K562 (cell line): ENCODE results near the gene SPTBN4. TPM values are rescaled to one million over a fixed set of nuclear protein-coding genes. Genes with fewer than 3 reads are reported as not detected.
A peak's percentile ranks its signal among the peaks of the same experiment; 100 is the strongest.
"Not testable (repeated sequence)": the region's sequence is repeated elsewhere in the genome, so short reads cannot be mapped to it uniquely, and the experiment has no call there.

Experiments used
- ATAC-seq: fragments of 200-7000 bp; cut with Tn5 transposase; 3 replicates; pipeline ENCODE4 v1.9.1; 2020; ENCODE audit warnings: moderate library complexity
- BruUV-seq: library from RNA; stranded (reverse); fragments of 400-500 nt; replicated peaks from 2 replicates; lab custom pipeline; 2021; lab: Mats Ljungman, UMichigan
- CTCF ChIA-PET: fragments of 300-600 bp; formaldehyde crosslinking; extraction: SDS; loops from one replicate; lab custom pipeline; 2021; ENCODE audit warnings: low intra/inter-chr PET ratio; lab: Yijun Ruan, JAX
- POLR2A ChIA-PET: fragments of 300-600, 350-650 bp; sonication (Branson Sonifier 250); formaldehyde crosslinking; extraction: SDS; loops from one replicate; lab custom pipeline; 2021; ENCODE audit warnings: antibody characterized with exemption, inconsistent platforms; lab: Yijun Ruan, JAX
- DNase-seq, 4 experiments: peaks; one replicate each; pipeline versions ENCODE4 v3.0.0 to v3.0.0-alpha.2; 2011 to 2018; ENCODE audit warnings: low spot score in 3 of 4, mixed read lengths in 3 of 4; ENCODE audit errors: extremely low read depth in 1 of 4
- FAIRE-seq: peaks from 2 replicates; lab custom pipeline; 2011; peaks lifted over from hg19 to GRCh38; lab: Jason Lieb, UNC
- H2AFZ ChIP-seq: 2 replicates; pipeline ENCODE4 v1.6.0; 2011; ENCODE audit warnings: low read depth, low read length, control low read depth, inconsistent platforms
- H3K27ac ChIP-seq: fragments of 200-600 bp; 3 replicates; pipeline ENCODE4 v1.8.0; 2011; ENCODE audit warnings: low read depth, mild to moderate bottlenecking, control low read depth, inconsistent platforms, low read length, moderate library complexity, mixed read lengths; ENCODE audit errors: extremely low read depth
- H3K27me3 ChIP-seq, 2 experiments: fragments of 300-600 bp in 1 of 2; 2 replicates in 1 of 2; 3 replicates in 1 of 2; pipeline versions ENCODE4 v1.6.0 to v1.8.0; 2011; ENCODE audit warnings: inconsistent platforms in 2 of 2, low read length in 2 of 2, mild to moderate bottlenecking in 1 of 2, mixed read lengths in 1 of 2, moderate library complexity in 1 of 2; ENCODE audit not compliant: control insufficient read depth in 2 of 2, insufficient read depth in 2 of 2
- H3K36me3 ChIP-seq: fragments of 300-600 bp; 3 replicates; pipeline ENCODE4 v1.8.0; 2011; ENCODE audit warnings: mild to moderate bottlenecking, low read length, inconsistent platforms; ENCODE audit not compliant: control insufficient read depth, insufficient read depth
- H3K4me1 ChIP-seq, 2 experiments: fragments of 200-600 bp in 1 of 2; replicated peaks in 1 of 2; 2 replicates in 1 of 2; 3 replicates in 1 of 2; pipeline versions ENCODE4 v1.5.1 to v1.8.0; 2011; ENCODE audit warnings: inconsistent platforms in 2 of 2, low read length in 2 of 2, mild to moderate bottlenecking in 1 of 2, mixed read lengths in 1 of 2, moderate library complexity in 1 of 2; ENCODE audit not compliant: control insufficient read depth in 2 of 2, insufficient read depth in 2 of 2
- H3K4me2 ChIP-seq: 2 replicates; pipeline ENCODE4 v1.6.1; 2011; ENCODE audit warnings: low read length, control low read depth, inconsistent platforms, mixed read lengths; ENCODE audit not compliant: insufficient read depth
- H3K4me3 ChIP-seq: fragments of 200-600 bp; sonication (generic), shearing (Covaris generic); 2 replicates; pipeline ENCODE4 v1.5.1; 2016; ENCODE audit warnings: control low read depth, inconsistent platforms
- H3K79me2 ChIP-seq: fragments of 200-600 bp; 3 replicates; pipeline ENCODE4 v1.8.0; 2011; ENCODE audit warnings: low read length, inconsistent platforms; ENCODE audit not compliant: control insufficient read depth, insufficient read depth
- H3K9ac ChIP-seq, 2 experiments: 2 replicates each; pipeline versions ENCODE4 v1.6.0 to v1.6.1; 2011; ENCODE audit warnings: low read depth in 2 of 2, low read length in 2 of 2, control low read depth in 1 of 2, inconsistent platforms in 1 of 2, mild to moderate bottlenecking in 1 of 2, mixed read lengths in 1 of 2; ENCODE audit not compliant: insufficient read depth in 1 of 2
- H3K9me1 ChIP-seq: one replicate; pipeline ENCODE4 v1.6.0; 2011; ENCODE audit warnings: inconsistent platforms, mild to moderate bottlenecking, low read length, moderate library complexity; ENCODE audit not compliant: control insufficient read depth, insufficient read depth
- H3K9me3 ChIP-seq: replicated peaks from 2 replicates; pipeline ENCODE4 v1.5.1; 2011; ENCODE audit warnings: low read depth, low read length, inconsistent platforms; ENCODE audit not compliant: control insufficient read depth, insufficient read depth
- H4K20me1 ChIP-seq: replicated peaks from 2 replicates; pipeline ENCODE4 v1.6.1; 2011; ENCODE audit warnings: low read length, inconsistent platforms, mixed read lengths; ENCODE audit not compliant: control insufficient read depth, insufficient read depth
- CBFA2T3 ChIP-seq: fragments of 450-650 bp; IDR thresholded peaks from 2 replicates; pipeline ENCODE4 v1.6.1; 2017
- HLTF ChIP-seq: fragments of 450-650 bp; IDR thresholded peaks from 2 replicates; pipeline ENCODE4 v1.6.1; 2016
- JUN ChIP-seq, 2 experiments: sonication (generic) in 1 of 2; formaldehyde crosslinking in 1 of 2; IDR thresholded peaks; 2 replicates each; pipeline versions ENCODE4 v1.6.1 to v1.8.0; 2012 to 2022; ENCODE audit warnings: borderline replicate concordance in 2 of 2, mild to moderate bottlenecking in 2 of 2, improper control_type of control experiment in 1 of 2, low read depth in 1 of 2, low read length in 1 of 2, missing genetic modification reagents in 1 of 2
- JUND ChIP-seq, 2 experiments: IDR thresholded peaks; 2 replicates in 1 of 2; 3 replicates in 1 of 2; pipeline ENCODE4 v1.6.1; 2011; ENCODE audit warnings: borderline replicate concordance in 2 of 2, low read depth in 2 of 2, low read length in 2 of 2, improper control_type of control experiment in 1 of 2, missing biosample characterization in 1 of 2, missing genetic modification characterization in 1 of 2, missing genetic modification reagents in 1 of 2
- MAFG ChIP-seq: fragments of 450-650 bp; conservative IDR thresholded peaks from 2 replicates; pipeline ENCODE4 v1.6.1; 2016; ENCODE audit warnings: missing genetic modification characterization, missing compliant biosample characterization
- MTA1 ChIP-seq: fragments of 450-650 bp; IDR thresholded peaks from 2 replicates; pipeline ENCODE4 v1.6.1; 2017; ENCODE audit warnings: borderline replicate concordance
- NFE2 ChIP-seq: IDR thresholded peaks from 2 replicates; pipeline ENCODE4 v1.6.1; 2014; ENCODE audit warnings: antibody characterized with exemption, low read depth
- POLR2B ChIP-seq: fragments of 450-650 bp; IDR thresholded peaks from 2 replicates; pipeline ENCODE4 v1.6.1; 2018; ENCODE audit warnings: low read depth; ENCODE audit not compliant: partially characterized antibody
- SMARCA4 ChIP-seq: fragments of 450-650 bp; IDR thresholded peaks from 2 replicates; pipeline ENCODE4 v1.6.1; 2016
- TEAD4 ChIP-seq, 2 experiments: sonication (generic) in 1 of 2; formaldehyde crosslinking in 1 of 2; IDR thresholded peaks; 2 replicates each; pipeline versions ENCODE4 v1.6.1 to v1.8.0; 2012 to 2022; ENCODE audit warnings: borderline replicate concordance in 1 of 2, inconsistent platforms in 1 of 2, low read length in 1 of 2, mild to moderate bottlenecking in 1 of 2, missing genetic modification reagents in 1 of 2
- ZBTB40 ChIP-seq, 2 experiments: fragments of 450-650 bp in 1 of 2; sonication (generic) in 1 of 2; formaldehyde crosslinking in 1 of 2; IDR thresholded peaks; 2 replicates each; pipeline versions ENCODE4 v1.7.1 to v1.9.0; 2016 to 2022; ENCODE audit warnings: inconsistent platforms in 1 of 2, mild to moderate bottlenecking in 1 of 2, missing genetic modification reagents in 1 of 2
- WGBS: fragments of 100-300 bp; shearing (Covaris generic); methylation state at CpG from one replicate; pipeline ENCODE4 v1.1.6; 2016; ENCODE audit warnings: low coverage, mixed read lengths; ENCODE audit not compliant: insufficient coverage; ENCODE audit errors: missing lambda C conversion rate; 5-methylcytosine and 5-hydroxymethylcytosine counted together
- in situ Hi-C: fragments of 300-500 bp; cut with MboI; formaldehyde crosslinking; loops from 4 replicates; pipeline ENCODE4 v1.15.0; 2018; ENCODE audit warnings: inconsistent platforms, mixed read lengths
- intact Hi-C: fragments of 100-400 bp; cut with micrococcal nuclease; formaldehyde crosslinking; loops from 2 replicates; pipeline ENCODE4 v1.14.2; 2022
- polyA plus RNA-seq, 8 experiments: library from polyadenylated mRNA; depleted of rRNA in 4 of 8; stranded (reverse) in 5 of 8; unstranded in 3 of 8; fragments of >200 nt; fragmentation: Nextera tagmentation in 2 of 8; fragmentation: Illumina TruSeq in 1 of 8; extraction: Ambion mirVana in 2 of 8; extraction: Trizol in 1 of 8; gene quantifications; 2 replicates each; pipeline versions ENCODE4 v1.2.1 to v1.2.3, GENCODE V29; 2011 to 2014; ENCODE audit warnings: inconsistent platforms in 1 of 8, missing spikeins in 1 of 8
- total RNA-seq, 7 experiments: library from RNA; depleted of rRNA in 6 of 7; stranded (reverse); fragments of >200 nt in 6 of 7; fragmentation: Illumina TruSeq in 2 of 7; extraction: Trizol in 2 of 7; gene quantifications; 2 replicates each; pipeline versions ENCODE4 v1.2.1 to v1.2.3, GENCODE V29; 2011 to 2021; ENCODE audit warnings: low replicate concordance in 1 of 7

Gene SPTBN4
- total and polyA plus RNA-seq, 9 of the 15 experiments (the other 6 are each of a cell fraction or from before 2014, with no cell fraction given): 0.01 to 1.5 (median 0.86) TPM

- H2AFZ ChIP-seq; in situ Hi-C loops; H3K9me3 ChIP-seq; H3K9me1 ChIP-seq; H4K20me1 ChIP-seq; H3K27me3 ChIP-seq; TF ChIP-seq JUN (CRISPR knock-in tag; IDR thresholded peaks at IDR 0.05; ENCODE audit: borderline replicate concordance); TEAD4 (CRISPR knock-in tag; IDR thresholded peaks at IDR 0.05; ENCODE audit: borderline replicate concordance); ZBTB40 (CRISPR knock-in tag; IDR thresholded peaks at IDR 0.05): not testable (repeated sequence)
- DNase-seq: peak in 1 of 4 experiments; percentile 77
- ChIA-PET POLR2A (interaction anchor here (0.6 to 4.0 kb wide), 21 partner anchors 9 to 481 kb away, joined by 3 to 43 read pairs (median 3); partner anchors contain the start of genes SERTAD1 and SERTAD3), CTCF (interaction anchor here (0.9 to 1.9 kb wide), 4 partner anchors 135 to 171 kb away, joined by 3 to 12 read pairs (median 6); no protein-coding TSS in a partner anchor)
- H3K79me2 ChIP-seq: peaks cover 72% of the 10 kb centered on the region
- H3K27ac ChIP-seq: peak overlapping the region; percentile 96
- H3K4me1 ChIP-seq: peaks cover 19 to 55% of the 10 kb centered on the region in 2 experiments; a peak in 4 of 5 replicates
- ATAC-seq: peak; percentile 11; the same call in 1 of the 3 replicates
- peak overlapping the region; percentile 38 to 99; a peak in 2 of 4 replicates for H3K9ac ChIP-seq
- peak overlapping the region; percentile 91 for H3K4me2 ChIP-seq
- TSS peak; percentile 49 for BruUV-seq
- peak overlapping the region; percentile 91 for H3K4me3 ChIP-seq
- peaks cover 26% of the 10 kb centered on the region for H3K36me3 ChIP-seq
- intact Hi-C loops: loop anchor here (1.0 to 2.0 kb wide), 2 partner anchors 65 to 135 kb away; no protein-coding TSS in a partner anchor
- WGBS: 2% methylated on average over 12 of the region's 12 CpGs
- FAIRE-seq: peak; percentile 71
- peak; percentile 66; the same call in 1 of the 2 replicates for TF ChIP-seq JUN (IDR thresholded peaks at IDR 0.05; ENCODE audit: borderline replicate concordance, low read depth, low read length)
- TF ChIP-seq MTA1: peak; percentile 62; the same call in 1 of the 2 replicates
- TF ChIP-seq SMARCA4: peak; percentile 60
- TF ChIP-seq TEAD4 (IDR thresholded peaks at IDR 0.05; ENCODE audit: low read length): peak; percentile 10; the same call in 1 of the 2 replicates
- peak; percentile 20 for TF ChIP-seq POLR2B
- peak; percentile 82 for TF ChIP-seq NFE2
- peak; percentile 36; the same call in 1 of the 2 replicates for TF ChIP-seq CBFA2T3
- peak; percentile 74 for TF ChIP-seq JUND (IDR thresholded peaks at IDR 0.05; ENCODE audit: borderline replicate concordance, low read depth, low read length)
- TF ChIP-seq JUND (tag; IDR thresholded peaks at IDR 0.05; ENCODE audit: borderline replicate concordance, low read depth, low read length): peak; percentile 33; the same call in 1 of the 3 replicates
- TF ChIP-seq MAFG (tag): peak; percentile 42; the same call in 1 of the 2 replicates
- peak; percentile 66; the same call in 1 of the 2 replicates for TF ChIP-seq ZBTB40 (IDR thresholded peaks at IDR 0.05)
- TF ChIP-seq HLTF: 0 out of 2 replicates have a peak, but pooled peaks have one; percentile 15
These were observed 3.2 kb upstream of the SPTBN4 start for GRCh38 chr19:40463587-40464037.
